Panc1 (cell line): Measurements from ENCODE around the gene TMEM14B. TPM values are rescaled to one million over a fixed set of nuclear protein-coding genes. Genes with fewer than 3 reads are reported as not detected.

Experiments
- ATAC-seq: fragments of 200-7000 bp; cut with Tn5 transposase; 2 replicates; pipeline ENCODE4 v1.9.1; 2020; ENCODE audit warnings: mild to moderate bottlenecking, moderate library complexity
- BruUV-seq: library from RNA; stranded (reverse); fragments of 400-500 nt; replicated peaks from 2 replicates; lab custom pipeline; 2021; lab: Mats Ljungman, UMichigan
- CTCF ChIA-PET: fragments of 300-600 bp; sonication (Branson Sonifier 250); formaldehyde crosslinking; loops from one replicate; lab custom pipeline; 2022; ENCODE audit warnings: antibody characterized with exemption; lab: Charles Lee
- POLR2A ChIA-PET: fragments of 300-600 bp; sonication (Branson Sonifier 250); formaldehyde crosslinking; loops from one replicate; lab custom pipeline; 2022; ENCODE audit warnings: antibody characterized with exemption; lab: Charles Lee
- DNase-seq: peaks from one replicate; pipeline ENCODE4 v3.0.0-alpha.2; 2010; ENCODE audit warnings: low read depth, low spot score
- H3K27ac ChIP-seq: 2 replicates; pipeline ENCODE4 v1.5.1; 2011; ENCODE audit warnings: mild to moderate bottlenecking, low read length, inconsistent platforms
- H3K27me3 ChIP-seq: fragments of 200-500 bp; sonication (Bioruptor generic); 2 replicates; pipeline ENCODE4 v1.6.0; 2014; ENCODE audit warnings: low read length, inconsistent platforms; ENCODE audit not compliant: control insufficient read depth, insufficient read depth
- H3K36me3 ChIP-seq: fragments of 200-500 bp; sonication (Bioruptor generic); 2 replicates; pipeline ENCODE4 v1.5.1; 2014; ENCODE audit warnings: inconsistent platforms, mild to moderate bottlenecking, low read length, moderate library complexity; ENCODE audit not compliant: control insufficient read depth, insufficient read depth
- H3K4me1 ChIP-seq: 2 replicates; pipeline ENCODE4 v1.5.1; 2011; ENCODE audit warnings: inconsistent platforms, mild to moderate bottlenecking, low read length, moderate library complexity; ENCODE audit not compliant: control insufficient read depth, insufficient read depth
- H3K4me3 ChIP-seq, 2 experiments: 2 replicates each; pipeline ENCODE4 v1.5.1; 2011 to 2012; ENCODE audit warnings: low read depth in 2 of 2, low read length in 2 of 2, mild to moderate bottlenecking in 2 of 2, inconsistent platforms in 1 of 2, moderate library complexity in 1 of 2
- H3K9me3 ChIP-seq: fragments of 200-500 bp; sonication (Bioruptor generic); 2 replicates; pipeline ENCODE4 v1.5.1; 2014; ENCODE audit warnings: low read depth, mild to moderate bottlenecking, inconsistent platforms, low read length, moderate library complexity; ENCODE audit not compliant: control insufficient read depth, insufficient read depth
- CTCF ChIP-seq: fragments of 450-650 bp; IDR thresholded peaks from 2 replicates; pipeline ENCODE4 v1.5.1; 2017; ENCODE audit warnings: mild to moderate bottlenecking
- POLR2AphosphoS5 ChIP-seq: IDR thresholded peaks from 2 replicates; pipeline ENCODE4 v1.6.1; 2012; ENCODE audit warnings: mild to moderate bottlenecking, low read depth, low read length, moderate library complexity
- REST ChIP-seq, 2 experiments: IDR thresholded peaks; 2 replicates each; pipeline ENCODE4 v1.6.1; 2011 to 2012; ENCODE audit warnings: low read depth in 2 of 2, control low read depth in 1 of 2, low read length in 1 of 2, mild to moderate bottlenecking in 1 of 2, moderate library complexity in 1 of 2; ENCODE audit not compliant: insufficient read depth in 1 of 2
- SIN3A ChIP-seq: IDR thresholded peaks from 2 replicates; pipeline ENCODE4 v1.6.1; 2012; ENCODE audit warnings: low read depth, mild to moderate bottlenecking, low read length, moderate library complexity, borderline replicate concordance; ENCODE audit not compliant: insufficient read depth
- TCF7L2 ChIP-seq: IDR thresholded peaks from 2 replicates; pipeline ENCODE4 v1.6.1; 2011; ENCODE audit warnings: mild to moderate bottlenecking, low read depth, low read length, inconsistent platforms
- in situ Hi-C: cut with HindIII; loops from 2 replicates; pipeline ENCODE4 v1.10.0; 2016; ENCODE audit warnings: low sequenced_read_pairs, low pct_unique_long_range_greater_than_20kb
- intact Hi-C: fragments of 100-400 bp; cut with micrococcal nuclease; formaldehyde crosslinking; loops from one replicate; pipeline ENCODE4 v1.10.0; 2022; ENCODE audit not compliant: unreplicated experiment
- total RNA-seq: library from RNA; stranded (reverse); gene quantifications from one replicate; pipeline ENCODE4 v1.2.1, GENCODE V29; 2021; ENCODE audit not compliant: unreplicated experiment

TMEM14B gene
- total RNA-seq, 1 experiment from 2014 or later, result 180 TPM

- ChIA-PET CTCF (no interaction called here), POLR2A (no interaction called here)
- H3K4me1 ChIP-seq, result peaks cover 24% of the 10 kb centered on the region
- TF ChIP-seq REST (IDR thresholded peaks at IDR 0.05; ENCODE audit: insufficient read depth in 1 of 2, low read depth in 2 of 2, low read length in 1 of 2) (no peak), TCF7L2 (no peak), SIN3A (no peak)
- no peaks in the 10 kb centered on the region for H3K36me3 ChIP-seq
- ATAC-seq (no peak), DNase-seq (no peak)
- BruUV-seq, result no TSS peak
- no peaks in the 10 kb centered on the region for H3K27me3 ChIP-seq
- H3K27ac ChIP-seq, result peak overlapping the region; percentile 36; the same call in 1 of the 2 replicates
- intact Hi-C loops, result no loop called here
- no peak overlapping the region for H3K4me3 ChIP-seq
- H3K9me3 ChIP-seq, result no peaks in the 10 kb centered on the region
- in situ Hi-C loops, result no loop called here
These were observed 15.4 kb downstream of the TMEM14B start for GRCh38 chr6:10763006-10763405.

GRCh38 chr6:10769419-10769818, 21.8 kb downstream of the TMEM14B start:
- TF ChIP-seq REST (IDR thresholded peaks at IDR 0.05; ENCODE audit: insufficient read depth in 1 of 2, low read depth in 2 of 2, low read length in 1 of 2) (no peak), CTCF (no peak), POLR2AphosphoS5 (no peak), TCF7L2 (no peak), SIN3A (no peak)
- H3K4me3 ChIP-seq, result no peak overlapping the region
- ATAC-seq, result no peak
- no peak for DNase-seq
- CTCF ChIA-PET, result no interaction called here
- H3K4me1 ChIP-seq, result no peaks in the 10 kb centered on the region
- POLR2A ChIA-PET, result no interaction called here
- H3K27me3 ChIP-seq, result no peaks in the 10 kb centered on the region
- in situ Hi-C loops, result no loop called here
- no TSS peak for BruUV-seq
- intact Hi-C loops, result no loop called here
- H3K27ac ChIP-seq, result no peak overlapping the region
- H3K36me3 ChIP-seq, result 0 out of 2 replicates have a peak, but pooled peaks cover 6% of the 10 kb centered on the region
- H3K9me3 ChIP-seq, result no peaks in the 10 kb centered on the region
